Activated CD8-positive, alpha-beta memory T cell treated with anti-CD3 and anti-CD28 coated beads for 36 hours (primary cell): ENCODE measurements around the gene CD300H. TPM values are rescaled to one million over a fixed set of nuclear protein-coding genes. Genes with fewer than 3 reads are reported as not detected.
"Not testable (repeated sequence)": the region's sequence is repeated elsewhere in the genome, so short reads cannot be mapped to it uniquely, and the experiment has no call there.

Source experiments
- CTCF ChIA-PET: fragments of 350-600 bp; sonication (Branson Sonifier 250); formaldehyde crosslinking; loops from one replicate; lab custom pipeline; 2021; ENCODE audit warnings: antibody characterized with exemption; lab: Charles Lee
- POLR2A ChIA-PET: fragments of 350-600 bp; sonication (Branson Sonifier 250); formaldehyde crosslinking; loops from one replicate; lab custom pipeline; 2021; ENCODE audit warnings: antibody characterized with exemption; lab: Charles Lee
- total RNA-seq, 2 experiments: library from RNA; stranded (reverse); gene quantifications; one replicate each; pipeline ENCODE4 v1.2.3, GENCODE V29; 2021

The CD300H gene
- total RNA-seq, 2 experiments from 2014 or later = not detected

DNA sequence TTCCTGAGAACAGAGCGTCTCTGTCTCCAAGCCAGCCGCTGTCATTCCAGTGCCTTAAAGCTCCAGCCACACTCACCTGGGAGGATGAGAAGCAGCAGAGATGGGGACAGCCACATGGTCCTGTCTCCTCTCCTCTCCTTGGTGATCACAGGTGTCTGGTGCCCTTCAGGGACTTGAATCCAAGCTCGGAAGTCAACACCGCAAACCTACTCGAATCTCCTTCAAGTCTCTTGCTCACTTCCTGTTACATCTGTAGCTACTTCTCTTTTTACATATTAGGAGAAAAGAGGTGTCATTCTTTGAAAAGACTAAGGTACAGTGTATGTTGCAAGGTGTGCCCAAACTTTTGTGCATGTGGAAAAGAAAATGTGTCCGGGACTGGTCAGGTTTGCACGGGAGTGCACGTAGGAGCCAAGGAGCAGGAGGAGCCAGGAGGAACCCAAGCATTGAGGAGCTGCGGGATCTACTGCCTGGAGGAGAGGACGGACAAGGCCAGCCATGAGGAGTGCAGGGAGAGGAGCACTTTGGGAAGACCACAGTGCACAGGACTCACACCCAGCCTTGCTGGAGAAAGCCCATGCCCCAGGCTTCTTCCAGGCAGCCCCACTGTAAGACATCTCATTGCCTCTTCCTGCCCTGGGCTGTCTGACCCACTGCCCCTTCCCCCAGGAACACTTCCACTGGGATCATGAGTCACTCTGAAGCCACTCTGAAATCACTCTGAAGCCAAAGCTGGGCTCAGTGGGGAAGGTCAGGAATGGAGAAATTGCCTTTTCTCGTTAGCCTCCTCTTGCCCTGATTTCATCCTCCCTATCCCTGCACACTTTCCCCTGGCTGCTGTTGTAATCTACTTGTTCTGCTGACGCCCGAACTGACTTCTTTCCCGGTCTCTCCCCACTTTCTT lies 25.0 kb upstream of the CD300H start, which contains the start of gene CD300LD:
Gene CD300LD, minus strand, starts transcription at position 197 of the 904 bp plus-strand sequence. Its CDS starts 81 bp downstream, at position 116.
- POLR2A ChIA-PET = no interaction called here

DNA sequence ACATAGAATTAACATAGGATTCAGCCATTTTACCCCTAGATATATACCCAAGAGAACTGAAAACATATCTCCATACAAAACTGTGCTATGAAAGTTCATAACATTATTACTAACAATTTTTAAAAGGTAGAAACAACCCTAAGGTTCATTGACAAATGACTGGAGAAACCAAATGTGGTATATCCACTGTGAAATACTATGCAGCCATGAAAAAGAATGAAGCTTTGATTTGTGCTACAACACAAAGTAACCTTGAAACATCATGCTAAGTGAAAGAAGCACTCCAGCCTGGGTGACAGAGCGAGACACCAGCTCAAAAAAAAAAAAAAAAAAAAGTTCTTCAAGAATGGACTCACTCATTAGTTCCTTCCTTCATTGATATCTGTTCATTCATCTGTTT lies 24.2 kb upstream of the CD300H start:
- ChIA-PET CTCF (no interaction called here), POLR2A (no interaction called here)

More for the DNA sequence above, 25.0 kb upstream of the CD300H start, which contains the start of gene CD300LD:
- CTCF ChIA-PET = no interaction called here

DNA sequence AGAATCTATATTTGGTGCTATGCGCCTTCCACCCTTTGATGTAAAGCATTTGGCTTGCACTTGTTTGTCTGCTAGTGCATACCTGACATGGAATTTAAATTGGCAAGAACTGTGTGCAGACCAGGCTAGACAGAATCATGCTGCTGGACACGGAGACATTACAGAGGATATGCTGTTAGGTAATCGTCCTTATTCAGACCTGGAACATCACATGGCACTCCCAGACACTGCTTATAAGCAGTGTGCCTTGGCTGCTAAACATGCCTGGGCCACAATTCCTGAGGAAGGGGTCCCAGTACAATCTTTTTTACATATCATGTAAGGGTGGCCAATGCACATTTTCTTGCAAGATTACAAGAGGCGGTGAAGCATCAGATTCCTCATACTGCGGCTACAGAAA lies 18.4 kb upstream of the CD300H start:
- ChIA-PET POLR2A (no interaction called here), CTCF (no interaction called here)

DNA sequence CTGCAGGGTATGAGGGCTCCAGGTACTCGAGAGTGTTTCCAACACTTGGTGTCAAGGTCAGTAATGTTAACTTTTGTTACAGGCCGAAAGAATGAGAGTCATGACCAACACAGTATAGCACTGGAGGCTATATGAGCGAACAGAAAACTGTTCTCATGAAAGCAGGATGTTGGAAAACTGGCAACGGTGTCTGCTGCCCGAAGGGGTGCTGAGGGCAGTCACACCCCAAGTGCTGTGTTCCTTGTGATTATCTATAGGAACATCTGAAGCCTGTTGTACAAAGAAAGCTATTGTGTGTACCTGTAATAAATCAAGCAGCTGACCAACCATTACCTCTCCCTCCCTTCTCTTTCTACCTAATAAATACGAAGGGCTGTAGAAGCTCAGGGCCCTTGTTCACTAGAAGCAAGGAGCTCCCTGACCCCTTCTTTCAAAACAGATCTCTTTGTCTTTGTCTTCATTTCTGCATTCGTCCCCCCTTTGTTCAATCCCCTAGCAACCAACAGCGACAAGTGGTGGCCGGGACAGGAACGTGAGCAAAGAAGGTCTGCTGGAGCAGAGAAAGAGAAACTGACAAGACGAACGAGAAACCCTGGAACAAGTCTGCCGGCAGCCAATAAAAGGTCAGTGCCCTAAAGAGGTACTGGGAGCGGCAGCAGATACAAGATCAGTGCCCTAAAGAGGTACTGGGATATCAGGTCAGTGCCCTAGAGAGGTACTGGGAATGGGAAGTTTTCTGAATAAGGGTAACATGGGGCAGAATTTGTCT lies 17.2 kb upstream of the CD300H start:
- ChIA-PET CTCF (interaction anchor here (0.7 kb wide), 1 partner anchor 1057 kb away, joined by 3 read pairs; no protein-coding TSS in a partner anchor), POLR2A (no interaction called here)

DNA sequence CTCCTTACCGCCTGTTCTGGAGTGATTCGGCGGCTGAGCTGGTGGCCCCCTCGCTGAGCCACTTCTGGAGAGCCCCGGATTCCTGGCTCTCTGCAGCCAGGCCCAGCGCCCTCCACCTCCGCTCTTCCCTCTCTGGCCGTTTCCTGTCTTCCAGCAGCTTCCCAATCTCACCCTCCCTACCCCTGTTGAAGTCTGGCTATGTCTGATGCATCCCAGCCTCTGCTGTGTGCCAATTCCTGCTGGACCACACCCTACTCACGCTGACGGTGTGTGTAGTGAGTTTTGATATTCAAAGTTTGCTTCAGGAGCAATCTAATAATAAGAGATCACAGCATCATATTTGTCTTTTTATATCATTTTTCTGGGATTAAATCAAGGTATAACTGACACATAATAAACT lies 15.3 kb upstream of the CD300H start:
- CTCF ChIA-PET = no interaction called here

DNA sequence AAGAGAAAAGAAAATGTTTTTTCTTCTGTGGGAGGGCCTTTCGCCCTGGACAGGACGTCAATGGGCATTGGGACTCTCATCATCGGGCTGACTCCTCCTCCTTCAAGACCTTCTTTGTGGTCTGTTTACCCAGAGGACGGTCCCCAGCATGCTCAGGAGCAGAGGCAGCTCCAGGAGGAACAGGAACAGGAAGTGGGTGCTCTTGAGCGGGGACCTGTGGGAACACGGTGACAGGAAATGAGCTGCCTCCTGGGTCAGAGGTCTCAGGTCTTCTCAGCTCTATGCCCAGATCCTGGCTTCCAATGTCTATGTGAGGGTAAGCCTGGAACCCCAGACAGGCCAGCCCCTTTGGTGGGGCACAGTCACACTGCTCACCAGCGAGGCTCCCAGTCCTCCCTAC lies 12.6 kb upstream of the CD300H start:
- ChIA-PET CTCF (no interaction called here), POLR2A (no interaction called here)

More for the DNA sequence above, 15.3 kb upstream of the CD300H start:
- POLR2A ChIA-PET = no interaction called here

DNA sequence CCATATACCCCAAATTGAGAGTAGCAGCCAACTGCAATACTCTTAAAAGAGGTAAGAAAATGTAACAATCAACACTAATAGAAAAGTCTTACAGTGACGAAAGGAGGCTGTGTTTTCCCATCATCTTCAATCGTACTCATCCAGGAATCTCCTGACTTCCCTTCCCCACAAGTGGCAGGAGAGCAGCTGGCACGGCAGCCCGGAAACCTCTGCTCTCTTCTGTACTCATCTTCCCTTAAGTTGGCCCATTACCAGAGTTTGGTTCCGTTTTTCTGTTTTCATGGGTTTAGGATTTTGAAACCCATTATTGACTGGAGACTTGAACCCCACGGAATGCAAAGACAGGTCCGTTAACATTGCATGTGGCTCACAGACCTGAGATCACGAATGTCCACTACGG lies 11.7 kb upstream of the CD300H start:
- POLR2A ChIA-PET = no interaction called here
- CTCF ChIA-PET = no interaction called here

DNA sequence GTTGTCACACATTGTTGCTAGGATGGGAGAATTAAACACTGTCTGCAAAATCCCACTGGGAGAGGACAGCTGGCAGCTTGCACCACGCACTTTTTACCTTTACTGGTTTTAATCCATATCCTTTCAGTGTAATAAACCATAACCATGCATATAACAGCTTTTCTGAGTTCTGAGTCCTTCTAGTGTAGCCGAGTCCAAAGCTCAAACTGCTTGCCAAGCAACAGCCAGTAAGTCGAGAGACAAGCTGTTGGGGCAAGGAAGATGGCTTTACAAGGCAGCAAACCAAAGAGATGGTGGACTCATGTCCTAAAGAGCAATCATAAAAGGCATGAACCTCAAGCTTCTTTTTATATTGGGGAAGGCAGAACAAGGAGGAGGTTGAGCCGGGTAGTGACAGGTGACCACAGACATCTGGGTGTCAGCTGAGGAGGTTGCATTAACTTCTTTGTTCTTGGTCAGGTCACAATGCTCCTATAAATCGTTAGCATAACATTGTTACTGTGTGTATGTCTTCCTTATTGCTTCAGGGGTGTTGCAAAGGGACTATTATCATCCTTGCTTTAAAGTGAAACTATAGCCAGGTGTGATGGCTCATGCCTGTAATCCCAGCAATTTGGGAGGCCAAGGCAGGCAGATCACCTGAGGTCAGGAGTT lies 7.3 kb upstream of the CD300H start:
- POLR2A ChIA-PET = no interaction called here
- CTCF ChIA-PET = interaction anchor here (0.8 kb wide), 1 partner anchor 8 kb away, joined by 3 read pairs; no protein-coding TSS in a partner anchor

DNA sequence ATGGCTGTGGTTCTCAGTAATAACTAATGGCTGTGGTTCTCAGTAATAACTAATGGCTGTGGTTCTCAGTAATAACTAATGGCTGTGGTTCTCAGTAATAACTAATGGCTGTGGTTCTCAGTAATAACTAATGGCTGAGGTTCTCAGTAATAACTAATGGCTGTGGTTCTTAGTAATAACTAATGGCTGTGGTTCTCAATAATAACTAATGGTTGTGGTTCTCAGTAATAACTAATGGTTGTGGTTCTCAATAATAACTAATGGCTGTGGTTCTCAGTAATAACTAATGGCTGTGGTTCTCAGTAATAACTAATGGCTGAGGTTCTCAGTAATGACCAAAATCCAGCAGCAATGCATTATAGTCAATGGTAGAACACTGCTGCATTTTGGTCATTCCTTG lies 6.3 kb upstream of the CD300H start:
- POLR2A ChIA-PET, CTCF ChIA-PET: not testable (repeated sequence)

DNA sequence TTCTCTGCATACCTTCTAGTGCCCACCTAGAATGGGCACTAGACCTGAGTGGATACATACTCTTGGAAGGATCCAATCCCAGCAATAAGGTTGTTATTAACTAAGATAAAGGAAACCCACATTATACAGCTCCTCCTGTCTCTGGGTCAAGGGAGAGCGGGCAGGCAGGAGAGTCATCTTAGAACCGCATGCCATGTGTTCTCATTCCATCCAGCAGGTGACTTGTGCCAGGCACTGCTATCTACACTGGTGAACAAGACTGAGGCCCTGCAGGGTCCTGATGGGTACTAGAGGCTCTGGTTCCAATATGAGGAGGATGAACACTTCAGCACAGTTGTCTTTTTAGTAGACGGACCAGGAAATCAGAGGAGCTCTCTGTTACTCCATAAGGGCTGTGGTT lies 5.9 kb upstream of the CD300H start:
- POLR2A ChIA-PET = no interaction called here
- CTCF ChIA-PET = no interaction called here

DNA sequence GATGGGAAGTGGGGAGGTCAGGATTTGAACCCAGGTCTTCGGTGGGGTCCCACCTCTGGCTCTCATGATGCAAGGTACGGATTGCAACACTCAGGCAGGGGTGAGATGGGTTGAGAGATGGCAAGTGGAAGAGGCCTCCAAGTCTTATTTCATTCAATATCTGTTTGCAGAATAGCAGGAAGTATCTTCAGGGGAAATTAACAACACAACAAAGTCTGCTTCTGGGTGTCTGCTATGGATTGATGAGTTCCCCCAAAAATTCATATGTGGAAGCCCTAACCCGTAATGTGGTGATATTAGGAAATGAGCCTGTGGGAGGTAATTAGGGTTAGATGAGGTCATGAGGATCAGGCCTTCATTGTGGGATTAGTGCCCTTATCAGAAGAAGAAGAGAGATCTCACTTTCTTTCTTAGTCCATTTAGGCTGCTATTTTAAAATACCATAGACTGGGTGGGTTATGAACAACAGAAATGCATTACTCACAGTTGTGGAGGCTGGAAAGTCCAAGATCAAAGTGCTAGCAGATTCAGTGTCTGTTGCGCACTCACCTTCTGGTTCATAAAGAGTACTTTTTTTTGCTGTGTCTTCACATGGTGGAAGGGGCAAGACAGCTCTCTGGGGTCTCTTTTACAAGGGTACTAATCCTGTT lies 4.4 kb upstream of the CD300H start:
- CTCF ChIA-PET = no interaction called here
- POLR2A ChIA-PET = no interaction called here

DNA sequence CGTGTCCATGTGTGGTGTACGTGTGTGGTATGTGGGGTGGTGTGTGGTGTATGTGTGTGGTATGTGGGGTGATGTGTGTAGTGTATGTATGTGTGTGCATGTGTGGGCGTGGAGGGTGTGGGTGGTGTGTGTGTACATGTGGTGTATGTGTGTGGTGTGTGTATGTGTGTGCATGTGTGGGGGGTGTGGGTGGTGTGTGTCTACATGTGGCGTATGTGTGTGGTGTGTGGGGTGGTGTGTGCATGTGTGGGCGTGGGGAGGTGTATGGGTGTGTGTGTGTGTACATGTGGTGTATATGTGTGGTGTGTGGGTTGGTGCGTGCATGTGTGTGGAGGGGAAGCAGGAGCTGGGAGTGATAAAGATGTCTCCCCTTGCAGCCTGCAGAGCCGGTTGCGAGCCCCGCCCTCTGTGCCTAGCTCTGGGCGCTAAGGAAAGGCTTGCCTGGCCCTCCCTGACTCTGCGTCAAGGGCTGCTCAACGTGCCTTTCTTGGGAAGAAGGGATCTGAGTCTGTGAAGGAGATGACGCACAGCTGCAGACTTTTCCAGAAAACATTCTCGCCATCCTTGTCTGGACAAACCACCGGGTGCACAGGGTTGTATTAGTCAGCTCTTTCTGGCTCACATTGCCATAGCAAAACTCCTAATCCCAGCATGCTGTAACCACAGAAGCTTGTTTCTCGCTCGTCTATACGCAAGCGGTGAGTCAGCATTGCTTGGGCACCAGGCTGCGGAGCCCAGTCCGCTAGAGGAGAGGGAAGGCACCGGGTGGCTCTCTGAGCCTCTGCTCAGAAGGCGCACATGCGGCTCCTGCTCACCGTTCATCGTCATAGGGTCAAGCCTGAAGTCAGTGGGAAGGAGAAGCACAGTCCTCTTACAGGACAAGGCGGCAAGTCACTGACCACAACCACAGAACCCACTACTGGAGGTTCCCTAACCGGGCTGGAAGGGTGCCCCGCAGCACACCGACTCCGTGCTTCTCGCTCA lies 2.0 kb upstream of the CD300H start:
- ChIA-PET CTCF (interaction anchor here (1.1 kb wide), 1 partner anchor 201 kb away, joined by 4 read pairs; no protein-coding TSS in a partner anchor), POLR2A (no interaction called here)

DNA sequence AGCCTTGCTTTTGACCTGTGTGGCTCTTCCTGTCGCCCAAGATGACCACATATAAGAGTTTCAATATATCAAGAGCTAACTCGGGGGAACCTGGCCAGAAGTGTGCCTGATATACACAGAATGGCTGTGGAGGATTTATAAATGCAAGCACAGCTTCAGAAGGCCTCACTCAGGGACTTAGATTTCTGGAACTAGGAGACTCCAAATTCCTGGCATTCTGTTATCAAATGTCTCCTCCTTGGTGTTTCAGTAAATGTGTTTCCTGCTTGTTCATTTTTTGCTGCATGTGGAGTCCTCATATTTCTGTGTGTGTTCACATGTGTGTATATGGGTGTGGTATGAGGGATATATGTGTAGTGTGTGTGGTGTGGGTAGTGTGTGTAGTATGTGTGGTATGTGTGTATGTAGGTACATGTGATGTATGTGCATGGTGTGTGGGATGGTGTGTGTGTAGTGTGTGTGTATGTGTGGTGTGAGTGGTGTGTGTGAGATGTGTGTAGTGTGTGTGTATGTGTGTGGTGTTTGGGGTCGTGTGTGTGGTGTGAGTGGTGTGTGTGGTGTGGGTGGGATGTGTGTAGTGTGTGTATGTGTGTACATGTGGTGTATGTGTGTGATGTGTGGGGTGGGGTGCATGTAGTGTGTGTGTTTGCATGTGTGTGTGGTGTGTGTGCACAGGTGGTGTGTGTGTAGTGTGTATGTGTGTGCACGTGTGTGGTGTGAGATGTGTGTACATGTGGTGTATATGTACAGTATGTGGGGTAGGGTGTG lies 981 bp upstream of the CD300H start:
- ChIA-PET POLR2A (no interaction called here), CTCF (no interaction called here)

DNA sequence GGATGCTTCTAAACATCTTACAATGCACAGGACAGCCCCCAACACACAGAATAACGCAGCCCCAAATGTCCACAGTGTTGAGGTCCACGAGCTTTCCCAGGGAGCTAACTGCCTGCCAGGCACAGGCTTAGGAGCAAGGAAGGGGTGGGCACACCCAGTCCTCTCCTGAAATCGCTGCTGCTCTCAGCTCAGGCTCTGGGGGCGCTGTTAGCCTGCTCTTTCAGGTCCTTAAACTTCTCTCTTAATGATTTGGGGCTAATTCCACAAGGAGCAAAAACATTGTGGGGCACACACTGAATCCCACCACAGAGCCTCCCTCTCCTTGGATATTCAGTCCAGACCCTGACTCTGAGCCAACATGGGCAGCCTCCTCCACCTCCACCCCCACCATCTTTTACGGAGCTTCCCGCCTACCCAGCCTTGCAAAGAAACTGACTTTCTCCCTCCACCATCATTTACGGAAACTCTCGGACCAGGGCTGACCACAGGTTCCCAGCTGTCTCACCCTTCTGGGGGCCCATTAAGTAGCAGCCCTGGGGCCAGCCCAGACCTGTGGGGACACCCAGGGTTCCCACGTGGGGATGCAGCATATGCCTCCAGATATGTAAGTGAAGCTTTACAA lies 1.1 kb downstream of the CD300H start:
- POLR2A ChIA-PET = no interaction called here
- CTCF ChIA-PET = interaction anchor here (0.8 to 1.7 kb wide), 9 partner anchors 8 to 296 kb away, joined by 3 to 11 read pairs (median 4); partner anchors contain the start of gene RAB37

DNA sequence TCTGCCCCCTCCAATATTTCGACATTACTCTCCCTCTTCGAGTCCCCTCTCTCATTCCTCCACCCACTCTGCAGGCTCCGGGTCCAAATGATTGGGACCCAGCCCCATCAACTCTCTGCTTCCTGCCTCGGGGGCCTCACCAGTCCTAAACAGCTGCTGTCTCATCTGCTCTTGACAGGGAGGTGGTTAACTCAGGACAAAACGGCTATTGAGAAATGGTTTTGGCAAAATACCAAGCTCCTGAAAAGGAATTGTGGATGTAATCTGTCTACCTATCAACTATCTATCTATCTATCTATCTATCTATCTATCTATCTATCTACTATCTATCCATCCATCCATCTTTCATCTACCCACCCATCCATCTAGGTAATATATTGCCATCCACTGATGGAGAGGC lies 2.2 kb downstream of the CD300H start:
- ChIA-PET CTCF (interaction anchor here (1.1 kb wide), 1 partner anchor 92 kb away, joined by 3 read pairs; no protein-coding TSS in a partner anchor), POLR2A (no interaction called here)

DNA sequence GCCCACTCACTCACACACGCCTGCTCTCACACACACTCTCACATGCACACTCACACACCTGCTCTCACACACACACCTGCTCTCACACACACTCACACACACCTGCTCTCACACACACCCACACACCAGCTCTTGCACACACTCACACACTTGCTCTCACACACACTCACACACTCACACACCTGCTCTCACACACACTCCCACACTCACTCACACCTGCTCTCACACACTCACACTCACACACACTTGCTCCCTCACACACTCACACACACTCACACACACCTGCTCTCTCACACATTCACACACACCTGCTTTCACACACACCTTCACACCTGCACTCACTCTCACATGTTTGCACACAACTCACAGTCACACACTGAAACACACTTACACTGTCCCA lies 4.0 kb downstream of the CD300H start:
- CTCF ChIA-PET = no interaction called here
- POLR2A ChIA-PET = no interaction called here

DNA sequence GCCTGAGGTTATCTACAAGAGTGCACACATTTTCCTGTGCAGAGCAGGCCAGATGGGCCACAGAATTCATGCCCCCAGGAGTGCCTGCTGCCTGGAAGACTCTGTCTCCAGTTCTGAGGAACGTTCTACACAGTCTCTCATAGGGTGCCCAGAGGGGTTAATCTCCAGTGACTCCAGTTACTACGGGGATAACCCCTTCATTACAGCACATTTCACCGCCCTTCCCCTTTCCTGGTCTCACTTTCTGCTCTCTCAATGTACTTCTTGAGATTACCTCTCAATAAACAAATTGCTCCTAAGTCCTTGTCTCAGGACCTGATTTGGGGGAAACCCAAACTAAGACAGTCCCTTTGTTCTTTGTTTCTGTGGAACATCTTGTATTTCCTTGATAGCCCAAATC lies 5.7 kb downstream of the CD300H start:
- ChIA-PET POLR2A (interaction anchor here (0.6 kb wide), 1 partner anchor 59 kb away, joined by 3 read pairs; no protein-coding TSS in a partner anchor), CTCF (no interaction called here)
